ENCODE results near the gene ITIH2. TPM values are rescaled to one million over a fixed set of nuclear protein-coding genes. Genes with fewer than 3 reads are reported as not detected.

The ITIH2 gene
- polyA plus RNA-seq, 3 donors, result not detected

- Mint-ChIP-seq H3K27me3 (ENCODE audit: low read depth in 3 of 3) (peaks cover 3 to 8% (median 7%) of the 10 kb centered on the region in 3 donors), H3K4me3 (no peak overlapping the region), H3K9me3 (peaks cover 0 to 2% (median 0%) of the 10 kb centered on the region in 7 donors), H3K27ac (no peak overlapping the region), H3K4me1 (no peaks in the 10 kb centered on the region), H3K36me3 (no peaks in the 10 kb centered on the region)
- no peak overlapping the region for H3K9ac ChIP-seq (ENCODE audit: insufficient read depth, low read length, poor library complexity, severe bottlenecking)
- H2AFZ ChIP-seq (ENCODE audit: insufficient read depth, low read depth, low read length, poor library complexity, severe bottlenecking), result no peak overlapping the region
- H3K79me2 ChIP-seq (ENCODE audit: insufficient read depth, low read length), result no peaks in the 10 kb centered on the region
- 100% methylated on average over 1 of the region's 4 CpGs for WGBS (ENCODE audit: insufficient coverage)
- H3K27me3 ChIP-seq (ENCODE audit: control insufficient read depth in 2 of 2, insufficient read depth in 2 of 2, low read length in 2 of 2), result no peaks in the 10 kb centered on the region
- H3K4me2 ChIP-seq (replicated peaks; ENCODE audit: extremely low read depth, low read length, poor library complexity, severe bottlenecking), result no peak overlapping the region
- no peaks in the 10 kb centered on the region for H3K4me1 ChIP-seq (ENCODE audit: control insufficient read depth in 1 of 2, insufficient read depth in 2 of 2, low read length in 2 of 2)
- H3K9me3 ChIP-seq (replicated peaks in 1 of 2; ENCODE audit: control insufficient read depth in 1 of 2, insufficient read depth in 1 of 2, low read length in 2 of 2), result no peaks in the 10 kb centered on the region
- no peaks in the 10 kb centered on the region for H4K20me1 ChIP-seq (ENCODE audit: insufficient read depth, low read length)
- DNase-seq, result no peak
- no peak overlapping the region for H3K27ac ChIP-seq (ENCODE audit: low read depth in 1 of 2, low read length in 2 of 2)
- no peak for TF ChIP-seq CTCF (IDR thresholded peaks at IDR 0.05)
- H3K36me3 ChIP-seq (replicated peaks in 1 of 2; ENCODE audit: control insufficient read depth in 1 of 2, insufficient read depth in 2 of 2, low read length in 2 of 2), result no peaks in the 10 kb centered on the region
- intact Hi-C loops (cut with micrococcal nuclease), result no loop called here
- no peak overlapping the region for H3K4me3 ChIP-seq (replicated peaks in 1 of 3; ENCODE audit: low read depth in 2 of 3, low read length in 3 of 3)
Observed at GRCh38 chr10:7718685-7719084, 15.6 kb downstream of the ITIH2 start.

- Histone ChIP-seq H2AFZ (ENCODE audit: insufficient read depth, low read depth, low read length, poor library complexity, severe bottlenecking) (no peak overlapping the region), H3K4me2 (replicated peaks; ENCODE audit: extremely low read depth, low read length, poor library complexity, severe bottlenecking) (no peak overlapping the region), H3K9me3 (replicated peaks in 1 of 2; ENCODE audit: control insufficient read depth in 1 of 2, insufficient read depth in 1 of 2, low read length in 2 of 2) (no peaks in the 10 kb centered on the region), H3K27ac (ENCODE audit: low read depth in 1 of 2, low read length in 2 of 2) (no peak overlapping the region), H4K20me1 (ENCODE audit: insufficient read depth, low read length) (no peaks in the 10 kb centered on the region), H3K36me3 (replicated peaks in 1 of 2; ENCODE audit: control insufficient read depth in 1 of 2, insufficient read depth in 2 of 2, low read length in 2 of 2) (no peaks in the 10 kb centered on the region), H3K27me3 (ENCODE audit: control insufficient read depth in 2 of 2, insufficient read depth in 2 of 2, low read length in 2 of 2) (no peaks in the 10 kb centered on the region), H3K9ac (ENCODE audit: insufficient read depth, low read length, poor library complexity, severe bottlenecking) (no peak overlapping the region), H3K4me1 (ENCODE audit: control insufficient read depth in 1 of 2, insufficient read depth in 2 of 2, low read length in 2 of 2) (no peaks in the 10 kb centered on the region), H3K79me2 (ENCODE audit: insufficient read depth, low read length) (no peaks in the 10 kb centered on the region), H3K4me3 (replicated peaks in 1 of 3; ENCODE audit: low read depth in 2 of 3, low read length in 3 of 3) (no peak overlapping the region)
- Mint-ChIP-seq H3K27ac (no peak overlapping the region), H3K4me3 (no peak overlapping the region), H3K9me3 (peaks cover 0 to 2% (median 0%) of the 10 kb centered on the region in 7 donors), H3K27me3 (ENCODE audit: low read depth in 3 of 3) (peaks cover 3 to 8% (median 7%) of the 10 kb centered on the region in 3 donors), H3K36me3 (no peaks in the 10 kb centered on the region), H3K4me1 (no peaks in the 10 kb centered on the region)
- intact Hi-C loops (cut with micrococcal nuclease), result no loop called here
- no peak for TF ChIP-seq CTCF (IDR thresholded peaks at IDR 0.05)
- no peak for DNase-seq
- WGBS (ENCODE audit: insufficient coverage), result 70% methylated on average over 8 of the region's 10 CpGs
Observed at GRCh38 chr10:7720478-7720877, 17.4 kb downstream of the ITIH2 start.

Data from CD14-positive monocyte (primary cell).